Right forelimb (tissue), 1 donor: ENCODE data around the gene TMIGD1.
"Not testable (repeated sequence)": the region's sequence is repeated elsewhere in the genome, so short reads cannot be mapped to it uniquely, and the experiment has no call there.

Source experiments
- DNase-seq: peaks from one replicate; pipeline ENCODE4 v3.0.0-alpha.2; 2018

Gene TMIGD1

DNA sequence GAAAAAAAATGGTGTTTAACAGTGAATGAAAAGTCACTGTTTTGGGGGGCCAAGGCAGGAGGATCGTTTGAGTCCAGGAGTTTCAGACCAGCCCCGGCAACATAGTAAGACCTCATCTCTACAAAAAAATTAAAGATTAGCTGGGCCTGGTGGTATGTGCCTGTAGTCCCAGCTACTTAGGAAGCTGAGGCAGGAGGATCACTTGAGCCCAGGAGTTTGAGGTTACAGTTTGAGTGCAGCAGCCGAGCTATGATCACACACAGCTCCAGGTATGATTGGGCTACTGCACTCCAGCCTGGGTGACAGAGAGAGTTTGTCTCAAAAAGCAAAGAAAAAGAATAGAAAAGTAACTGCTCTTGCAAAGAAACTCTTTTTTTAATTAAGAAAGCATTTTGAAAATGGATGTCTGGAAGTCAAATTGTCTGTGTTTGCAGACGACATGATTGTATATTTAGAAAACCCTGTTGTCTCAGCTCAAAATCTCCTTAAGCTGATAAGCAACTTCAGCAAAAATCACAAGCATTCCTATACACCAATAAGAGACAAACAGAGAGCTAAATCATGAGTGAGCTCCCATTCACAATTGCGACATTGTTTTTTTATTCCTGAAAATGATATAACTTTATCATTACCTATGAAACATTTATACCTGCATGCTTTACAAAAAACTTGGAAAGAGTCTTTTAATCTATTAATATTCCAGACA is 24.4 kb upstream of the TMIGD1 start:
- DNase-seq = no peak

DNA sequence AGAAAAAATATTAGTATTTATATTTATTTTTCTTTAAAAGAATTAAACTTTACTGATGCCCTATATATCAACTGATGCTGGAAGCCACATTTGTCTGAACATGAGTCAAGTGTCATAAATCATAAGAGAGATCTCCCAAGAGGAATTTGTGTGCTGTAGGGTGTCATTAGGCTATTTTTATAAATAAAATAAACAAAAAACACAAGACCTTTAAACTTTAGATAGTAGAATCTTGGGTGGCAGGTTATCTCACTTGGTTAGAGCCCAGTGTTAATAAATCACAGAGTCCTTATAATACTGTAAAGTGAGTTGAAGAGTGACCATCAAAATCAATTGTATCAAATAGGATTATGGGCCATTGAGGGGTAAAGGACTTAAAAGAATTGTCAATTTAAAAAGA is 23.6 kb upstream of the TMIGD1 start:
- no peak for DNase-seq

DNA sequence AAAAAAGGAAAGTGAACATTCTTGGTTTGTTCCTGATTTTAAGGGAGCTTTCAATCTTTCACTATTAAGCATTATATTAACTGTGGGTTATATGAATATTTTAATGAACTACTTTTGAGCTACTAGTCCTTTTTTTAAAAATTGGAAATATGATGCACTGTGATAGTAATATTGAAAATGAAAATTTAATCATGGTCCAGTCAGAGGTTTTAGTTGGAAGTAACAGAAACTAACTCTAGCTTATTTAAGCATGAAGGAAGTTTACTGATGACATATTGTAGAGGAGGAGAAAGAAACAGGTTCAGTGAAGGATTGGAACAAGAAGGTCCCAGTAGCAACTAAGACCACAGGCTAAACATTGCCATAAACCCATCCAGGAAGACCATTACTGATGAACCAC is 20.8 kb upstream of the TMIGD1 start:
- DNase-seq = no peak

DNA sequence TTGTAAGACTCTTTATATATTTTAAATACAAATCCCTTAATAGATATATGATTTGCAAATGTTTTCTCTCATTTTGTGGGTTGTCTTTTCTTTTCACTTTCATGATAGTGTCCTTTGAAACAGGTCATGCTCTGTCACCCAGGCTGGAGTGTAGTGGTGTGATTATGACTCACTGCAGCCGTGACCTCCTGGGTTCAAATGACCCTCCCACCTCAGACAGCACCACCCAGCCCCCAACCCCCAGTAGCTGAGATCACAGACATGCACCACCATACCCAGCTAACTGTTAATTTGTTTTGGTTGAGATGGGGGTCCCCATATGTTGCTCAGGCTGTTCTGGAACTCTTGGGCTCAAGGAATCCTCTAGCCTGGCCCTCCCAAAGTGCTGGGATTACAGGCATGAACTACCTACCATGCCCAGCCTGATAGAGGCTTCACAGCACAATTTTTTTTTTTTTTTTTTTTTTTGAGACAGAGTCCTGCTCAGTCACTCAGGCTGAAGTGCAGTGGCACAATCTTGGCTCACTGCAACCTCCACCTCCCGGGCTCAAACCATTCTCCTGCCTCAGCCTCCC is 18.5 kb upstream of the TMIGD1 start:
- DNase-seq = no peak

DNA sequence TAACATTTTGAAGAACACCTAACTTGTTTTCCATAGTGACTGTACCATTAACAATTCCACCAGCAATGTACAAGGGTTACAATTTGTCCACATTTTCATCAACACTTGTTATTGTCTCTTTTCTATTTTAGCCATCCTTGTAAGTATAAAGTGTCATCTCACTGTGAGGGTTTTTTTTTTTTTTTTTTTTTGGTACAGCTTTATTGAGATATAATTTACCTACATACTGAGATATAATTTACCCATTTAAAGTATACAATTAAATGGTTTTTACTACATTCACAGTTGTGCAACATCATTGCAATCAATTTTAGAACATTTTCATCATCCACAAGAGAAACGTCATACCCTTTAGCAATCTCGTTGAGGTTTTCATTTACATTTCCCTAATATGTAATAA is 17.9 kb upstream of the TMIGD1 start:
- DNase-seq = no peak

DNA sequence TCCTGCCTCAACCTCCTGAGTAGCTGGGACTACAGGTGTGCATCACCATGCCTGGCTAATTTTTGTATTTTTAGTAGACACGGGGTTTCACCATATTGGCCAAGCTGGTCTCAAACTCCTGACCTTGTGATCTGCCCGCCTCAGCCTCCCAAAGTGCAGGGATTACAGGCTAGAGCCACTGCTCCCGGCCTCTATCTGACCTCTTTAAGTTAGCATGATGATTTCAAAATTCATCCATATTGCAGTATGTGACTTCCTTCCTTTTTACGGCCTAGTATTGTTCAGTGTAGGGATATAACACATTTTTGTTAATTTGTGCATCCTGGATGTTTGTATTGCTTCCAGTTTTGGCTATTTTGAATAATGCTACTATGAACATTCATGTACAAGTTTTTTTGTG is 17.4 kb upstream of the TMIGD1 start:
- not testable (repeated sequence) for DNase-seq

DNA sequence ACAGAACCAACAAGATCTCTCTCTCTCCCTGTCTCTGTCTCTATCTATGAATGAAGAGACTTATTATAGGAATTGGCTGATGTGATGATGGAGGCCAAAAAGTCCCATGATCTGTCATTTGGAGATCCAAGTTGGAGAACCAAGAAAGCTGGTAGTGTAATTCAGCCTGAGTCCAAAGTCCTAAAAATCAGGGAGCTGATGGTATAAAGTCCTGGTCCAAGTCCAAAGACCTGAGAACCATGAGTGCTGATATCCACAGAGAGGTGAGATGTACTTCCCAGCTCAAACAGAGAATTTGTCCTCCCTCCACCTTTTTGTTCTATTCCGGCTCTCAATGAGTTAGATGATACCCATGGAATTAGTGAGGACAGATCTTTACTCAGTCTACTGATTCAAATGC is 15.4 kb upstream of the TMIGD1 start:
- no peak for DNase-seq

DNA sequence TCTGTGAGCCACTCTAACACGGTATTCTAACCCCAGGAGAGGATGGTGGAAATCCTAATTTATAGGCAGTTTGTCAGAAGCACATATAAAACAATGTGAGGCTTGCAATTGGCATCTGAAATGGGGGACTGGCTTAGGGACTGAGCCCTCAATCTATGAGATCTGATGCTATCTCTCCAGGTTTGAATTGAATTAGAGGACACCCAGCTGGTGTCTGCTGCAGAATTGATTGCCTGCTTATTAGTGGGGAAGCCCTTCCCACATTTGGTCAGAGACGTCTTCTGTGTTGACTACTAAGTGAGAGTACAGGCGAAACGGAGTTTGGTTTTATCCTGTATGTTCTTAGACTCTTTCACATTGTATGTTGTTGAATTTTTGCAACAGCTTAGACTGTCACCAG is 13.6 kb upstream of the TMIGD1 start:
- no peak for DNase-seq

DNA sequence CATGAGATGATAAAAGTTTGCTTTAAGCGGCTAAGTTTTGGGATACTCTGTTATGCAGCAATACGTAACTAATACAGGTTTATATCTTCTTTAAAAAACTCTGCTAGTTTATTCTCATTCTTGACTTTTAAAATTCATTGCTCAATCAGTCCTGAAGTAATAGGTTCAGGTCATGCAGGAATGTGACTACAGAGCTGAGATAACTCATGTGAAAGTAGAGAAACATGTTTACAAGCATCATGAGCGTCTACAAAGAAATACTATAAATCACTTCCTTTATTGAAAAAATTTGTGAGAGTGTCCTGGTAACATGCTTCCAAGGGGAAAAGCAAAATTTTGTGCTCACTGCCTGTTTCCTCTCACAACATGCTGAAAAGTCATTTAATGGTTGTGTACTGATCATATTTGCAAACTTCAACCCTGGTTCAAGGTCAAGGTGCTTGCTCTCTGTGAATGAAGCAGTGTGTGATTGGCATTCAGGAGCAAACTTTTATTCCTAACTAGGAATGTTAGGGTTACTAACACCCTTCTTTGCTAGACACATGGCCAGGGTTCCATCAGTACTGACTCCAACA is 12.5 kb upstream of the TMIGD1 start:
- DNase-seq = no peak

DNA sequence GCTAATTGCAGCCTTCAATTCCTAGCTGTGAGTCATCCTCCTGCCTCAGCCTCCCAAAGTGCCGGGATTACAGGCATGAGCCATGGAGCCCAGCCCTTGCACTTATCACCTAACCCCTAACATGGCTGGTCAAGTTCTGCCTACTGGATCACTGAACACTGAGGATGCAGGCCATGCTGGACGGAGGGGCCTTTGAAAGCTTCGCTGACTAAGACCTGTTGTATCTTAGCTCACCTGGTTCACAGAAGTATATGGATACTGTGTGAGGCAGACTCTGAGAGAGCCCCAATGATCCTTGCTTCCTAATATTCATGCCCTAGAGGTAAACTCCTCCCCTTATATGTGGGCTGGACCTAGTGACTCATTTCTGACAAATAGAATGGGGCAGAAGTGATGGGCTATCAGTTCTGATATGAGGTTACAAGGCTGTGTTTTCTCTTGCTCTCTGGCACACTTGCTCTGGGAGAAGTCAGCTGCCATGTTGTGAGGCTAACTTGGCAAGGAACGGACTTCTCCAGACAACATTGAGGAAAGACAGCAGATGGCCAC is 11.7 kb upstream of the TMIGD1 start:
- no peak for DNase-seq

DNA sequence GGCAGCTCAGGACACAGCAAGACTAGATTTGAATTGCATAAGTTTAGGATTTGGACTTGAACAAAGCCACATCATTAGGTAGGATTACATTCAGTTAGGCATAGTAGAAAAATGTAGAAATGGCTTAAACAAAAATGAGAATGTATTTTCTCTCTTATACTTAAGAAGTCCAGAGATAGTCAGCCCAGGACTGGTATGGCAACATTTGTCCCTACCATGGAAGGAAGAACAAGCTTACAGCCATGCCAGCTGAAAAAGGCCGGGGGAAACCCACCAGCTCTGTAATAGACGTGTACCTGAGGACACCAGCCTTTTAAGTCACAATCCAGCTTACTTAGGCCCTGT is 11.2 kb upstream of the TMIGD1 start:
- DNase-seq = no peak

DNA sequence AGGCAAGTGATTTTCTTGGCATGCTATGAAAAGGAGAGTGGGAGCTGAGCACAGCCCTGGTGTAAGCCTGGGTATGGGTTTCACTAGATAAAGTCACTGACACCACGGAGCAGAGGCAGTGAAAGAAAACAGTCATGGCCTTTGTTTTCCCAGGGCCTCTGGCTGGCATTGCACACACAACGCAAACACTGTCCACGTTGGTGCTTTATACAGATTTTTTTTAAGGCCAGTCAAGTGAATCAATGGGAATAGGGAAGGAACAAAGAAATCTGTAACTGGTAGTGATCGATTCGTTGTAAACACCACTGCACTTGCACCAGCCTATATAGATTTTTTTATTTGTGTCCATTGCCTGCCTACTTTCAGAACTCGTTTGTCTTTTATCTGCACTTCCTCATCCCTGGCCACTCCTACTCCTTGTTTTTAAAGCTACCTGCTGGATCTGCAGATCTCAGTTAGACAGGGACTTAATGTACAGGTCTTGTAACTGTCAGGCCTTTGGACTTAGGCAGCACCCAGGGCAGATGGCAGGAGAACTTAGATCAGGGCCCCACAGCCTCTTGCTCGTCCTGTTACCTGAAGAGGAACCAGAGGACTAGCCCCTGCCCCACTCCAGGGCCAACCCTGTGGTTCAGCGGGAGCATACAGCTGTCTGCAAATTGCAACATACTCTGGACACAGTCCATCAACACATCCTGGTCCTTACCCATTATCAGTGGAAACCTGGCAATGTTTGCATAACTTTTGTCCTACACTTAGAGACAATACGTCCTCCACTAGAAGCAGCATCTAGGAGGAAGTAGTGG is 10.6 kb upstream of the TMIGD1 start:
- no peak for DNase-seq

DNA sequence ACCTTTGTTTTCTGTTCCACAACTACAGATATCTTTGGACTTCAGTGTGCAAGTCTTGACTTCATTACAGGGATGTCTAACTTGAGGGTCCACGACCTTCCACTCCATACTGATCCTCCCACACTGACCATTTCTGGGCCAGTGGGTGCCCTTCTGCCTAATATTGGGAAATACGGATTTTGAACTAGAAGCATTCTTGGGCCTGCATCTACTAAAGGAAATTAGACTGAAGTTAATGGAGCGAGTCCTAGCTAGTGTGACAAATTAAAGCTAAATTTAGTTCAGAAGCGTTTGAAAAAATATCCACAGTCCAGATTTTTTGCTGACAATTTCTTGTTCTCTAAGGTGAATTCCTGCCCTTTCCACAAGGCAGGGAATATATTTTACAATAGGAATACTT is 9.9 kb upstream of the TMIGD1 start:
- no peak for DNase-seq

DNA sequence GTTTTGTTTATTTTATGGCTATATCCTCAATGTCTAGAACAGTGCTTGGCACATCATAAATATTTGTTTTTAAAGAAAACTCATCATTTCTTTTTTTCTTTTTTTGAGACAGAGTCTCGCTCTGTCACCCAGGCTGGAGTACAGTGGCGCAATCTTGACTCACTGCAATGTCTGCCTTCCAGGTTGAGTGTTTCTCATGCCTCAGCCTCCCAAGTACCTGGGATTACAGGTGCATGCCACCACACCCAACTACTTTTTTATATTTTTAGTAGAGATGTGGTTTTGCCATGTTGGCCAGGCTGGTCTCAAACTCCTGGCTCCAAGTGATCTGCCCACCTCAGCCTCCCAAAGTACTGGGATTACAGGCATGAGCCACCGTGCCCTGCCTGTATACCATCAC is 9.4 kb upstream of the TMIGD1 start:
- DNase-seq = not testable (repeated sequence)

DNA sequence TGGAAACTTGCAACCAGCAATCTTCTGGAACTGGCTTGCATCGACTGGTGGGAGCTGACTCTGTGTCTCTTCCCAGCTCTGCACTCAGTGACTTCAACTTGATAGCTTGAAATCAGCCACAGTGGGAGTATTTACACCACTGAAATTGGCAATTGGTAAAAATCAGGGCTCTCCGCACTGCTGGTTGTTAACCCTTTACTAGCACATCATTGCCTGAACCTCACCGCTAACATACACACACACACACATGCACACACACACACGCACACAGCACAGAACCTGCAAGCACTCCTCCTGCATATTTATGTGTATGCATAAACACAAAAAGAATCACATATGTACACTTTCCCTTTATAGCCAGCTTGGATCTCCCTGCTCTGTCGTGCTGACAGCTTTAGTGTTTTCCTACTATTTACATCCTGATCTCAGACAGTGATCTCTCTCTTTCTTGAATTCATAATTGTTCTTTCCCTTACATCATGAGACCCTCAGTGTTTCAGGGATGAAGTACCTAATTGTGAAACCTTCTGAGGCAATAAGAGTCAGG is 7.9 kb upstream of the TMIGD1 start:
- no peak for DNase-seq

DNA sequence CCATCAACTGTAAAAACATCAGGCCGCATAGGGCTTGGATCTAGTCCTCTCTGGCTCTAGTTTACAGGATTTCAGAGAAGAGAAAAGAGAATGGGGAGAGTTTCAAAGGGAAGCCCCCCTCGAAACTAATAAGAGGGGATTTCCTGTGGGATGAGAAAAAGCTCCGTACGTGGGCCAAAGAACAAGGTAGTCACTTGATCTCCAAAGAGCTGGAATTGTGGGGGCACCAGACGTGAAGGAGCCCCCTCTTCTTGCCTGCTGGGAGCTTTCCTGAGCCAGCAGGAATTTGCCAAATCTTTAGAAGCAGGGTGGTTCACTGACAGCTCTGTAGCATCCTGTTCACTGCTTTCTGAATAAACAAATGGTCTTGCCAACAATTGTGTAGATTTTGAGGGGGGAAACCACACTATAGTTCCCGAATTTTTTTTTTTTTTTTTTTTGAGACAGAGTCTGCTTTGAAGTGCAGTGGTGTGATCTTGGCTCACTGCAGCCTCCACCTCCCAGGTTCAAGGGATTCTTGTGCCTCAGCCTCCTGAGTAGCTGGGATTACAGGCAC is 7.0 kb upstream of the TMIGD1 start:
- no peak for DNase-seq

DNA sequence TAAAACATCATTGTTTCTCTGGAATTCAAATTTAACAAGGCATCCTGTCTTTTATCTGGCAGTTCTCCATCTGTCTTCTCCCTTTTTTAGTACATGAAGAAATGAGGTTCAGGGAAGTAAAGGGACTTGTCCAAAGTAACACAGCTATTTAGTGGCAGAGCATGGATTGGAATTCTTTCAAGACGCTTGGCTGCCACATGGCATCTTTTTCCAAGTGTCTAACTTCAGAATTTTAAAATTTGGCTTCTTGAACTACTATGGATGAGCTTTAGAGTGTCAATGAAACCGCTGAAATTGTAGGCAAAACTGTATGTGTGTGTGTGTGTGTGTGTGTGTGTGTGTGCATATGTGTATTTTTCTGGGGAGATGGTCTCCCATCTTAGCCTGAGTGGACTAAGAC is 5.2 kb upstream of the TMIGD1 start:
- DNase-seq = no peak

DNA sequence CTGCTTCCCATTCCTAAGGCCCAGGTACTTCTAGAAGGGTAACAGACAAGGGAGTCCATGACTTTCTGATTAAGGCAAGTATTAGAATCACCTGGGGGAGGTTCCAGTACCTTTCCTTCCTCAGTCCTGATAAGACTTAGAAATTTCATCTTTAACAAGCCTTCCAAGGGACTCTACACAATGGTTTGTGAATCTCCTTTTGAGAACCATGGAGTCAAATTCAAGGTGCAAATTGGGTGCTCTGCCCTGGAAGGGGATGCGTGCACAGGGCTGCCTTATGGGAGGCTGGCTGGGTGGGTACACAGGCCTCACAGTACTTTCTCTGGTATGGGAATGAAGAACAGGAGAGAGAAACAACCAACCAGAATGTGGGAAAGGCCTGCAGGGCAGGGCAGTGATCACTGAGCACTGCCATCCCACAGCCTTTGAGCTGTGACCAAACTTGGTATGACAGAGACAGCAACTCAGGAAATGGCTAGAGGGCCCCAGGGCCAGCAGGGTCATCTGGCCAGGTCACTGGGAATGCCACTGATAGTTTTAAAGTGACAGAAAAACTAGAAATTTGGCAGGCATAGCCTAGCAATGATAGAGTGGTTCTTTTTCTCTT is 3.6 kb upstream of the TMIGD1 start:
- DNase-seq = no peak

DNA sequence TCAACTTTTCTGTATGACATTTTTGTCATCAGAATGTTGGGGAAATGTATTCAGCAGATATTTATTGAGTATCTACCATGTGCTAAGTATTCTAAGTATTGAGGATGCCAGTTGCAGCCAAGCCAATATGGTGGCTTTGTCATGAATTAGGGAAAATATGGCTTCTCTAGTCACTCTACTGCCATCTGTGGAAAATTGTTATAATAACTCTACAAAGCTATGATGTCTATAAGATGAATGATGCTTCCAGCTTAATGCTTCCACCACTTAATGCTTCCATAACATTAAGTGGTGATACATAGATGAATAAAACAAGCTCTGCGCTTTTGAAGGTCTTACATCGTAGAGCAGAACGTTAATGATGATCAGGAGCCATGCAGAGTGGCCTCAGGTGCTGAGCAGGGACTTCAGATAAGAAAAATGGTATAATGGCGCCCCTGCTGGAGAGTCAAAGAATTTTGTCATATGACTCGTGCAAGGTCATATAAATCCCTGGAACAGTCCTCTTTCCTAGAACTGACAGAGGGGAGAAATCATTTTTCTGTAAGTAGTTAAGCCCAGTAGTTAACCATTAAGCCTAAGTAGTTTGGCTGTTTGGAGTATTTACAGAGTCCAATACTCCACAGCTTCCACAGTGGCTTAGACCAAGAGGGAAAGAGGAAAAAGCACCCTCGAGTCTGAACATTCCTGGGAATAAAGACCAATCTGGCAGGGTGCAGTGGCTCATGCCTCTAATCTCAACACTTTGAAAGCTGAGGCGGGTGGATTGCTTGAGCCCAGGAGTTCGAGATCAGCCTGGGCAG is 2.7 kb upstream of the TMIGD1 start:
- DNase-seq = no peak

DNA sequence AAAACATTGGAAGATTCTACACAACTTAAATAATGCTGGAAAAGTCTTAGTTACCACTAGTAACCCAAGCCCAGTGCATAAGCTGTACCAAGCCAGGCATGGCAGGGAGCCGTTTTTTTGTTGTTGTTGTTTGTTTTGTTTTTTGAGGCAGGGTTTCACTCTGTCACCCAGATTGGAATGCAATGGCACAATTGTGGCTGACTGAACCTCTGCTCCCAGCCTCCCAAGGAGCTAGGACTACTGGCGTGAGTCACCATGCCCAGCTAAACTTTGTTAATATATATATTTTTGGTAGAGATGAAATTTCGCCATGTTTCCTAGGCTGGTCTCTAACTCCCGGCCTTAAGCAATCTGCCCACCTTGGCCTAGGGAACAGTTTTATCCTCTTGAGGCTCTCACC is 564 bp upstream of the TMIGD1 start:
- DNase-seq = no peak

DNA sequence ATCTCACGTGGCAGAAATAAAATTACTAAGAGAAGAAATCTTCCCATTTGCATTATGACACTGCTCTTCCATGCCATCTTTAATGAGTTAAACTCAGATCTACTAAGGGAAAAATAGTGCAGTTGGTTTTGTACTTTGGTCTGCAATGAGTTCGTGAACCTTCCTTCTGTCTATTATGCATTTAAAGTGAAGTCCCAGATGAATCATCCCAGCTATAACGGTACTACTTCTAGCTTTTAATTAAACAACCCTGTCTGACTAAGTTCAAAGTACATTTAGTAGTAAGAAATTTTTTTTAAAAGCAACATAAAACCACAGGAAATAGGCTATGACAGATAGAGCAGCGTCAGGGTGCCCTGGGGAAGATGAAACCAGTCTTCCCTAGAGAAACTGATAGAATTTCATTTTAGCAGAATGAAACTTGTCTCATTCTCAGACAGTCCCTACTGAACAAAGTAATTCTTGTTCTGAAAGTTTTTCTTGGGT is 1.8 kb downstream of the TMIGD1 start:
- DNase-seq = no peak

DNA sequence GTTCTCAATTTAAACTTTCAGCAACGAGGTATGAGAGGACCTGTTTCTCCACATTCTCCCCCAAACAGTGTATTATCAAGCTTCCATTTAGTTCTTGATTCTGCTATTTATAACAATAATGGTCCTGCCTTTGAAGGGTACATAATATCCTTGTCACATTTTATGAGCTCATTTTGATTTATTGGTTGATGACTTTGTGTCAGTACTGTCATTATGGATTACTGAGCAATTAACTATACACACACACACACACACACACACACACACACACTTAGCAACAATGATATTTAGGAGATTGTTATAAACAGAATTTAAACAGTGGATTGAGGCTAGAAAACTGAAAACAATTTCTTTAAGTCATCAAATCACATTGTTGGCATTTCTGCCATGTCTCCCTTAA is 7.0 kb downstream of the TMIGD1 start:
- DNase-seq = no peak
